ENCODE measurements around the gene MTHFD1L.
A peak's percentile ranks its signal among the peaks of the same experiment; 100 is the strongest.

Gene MTHFD1L

GRCh38 chr6:151044465-151045441 is 179.3 kb downstream of the MTHFD1L start:
- H3K27ac ChIP-seq: peak overlapping the region; percentile 74
- TF ChIP-seq, protein P1, sequence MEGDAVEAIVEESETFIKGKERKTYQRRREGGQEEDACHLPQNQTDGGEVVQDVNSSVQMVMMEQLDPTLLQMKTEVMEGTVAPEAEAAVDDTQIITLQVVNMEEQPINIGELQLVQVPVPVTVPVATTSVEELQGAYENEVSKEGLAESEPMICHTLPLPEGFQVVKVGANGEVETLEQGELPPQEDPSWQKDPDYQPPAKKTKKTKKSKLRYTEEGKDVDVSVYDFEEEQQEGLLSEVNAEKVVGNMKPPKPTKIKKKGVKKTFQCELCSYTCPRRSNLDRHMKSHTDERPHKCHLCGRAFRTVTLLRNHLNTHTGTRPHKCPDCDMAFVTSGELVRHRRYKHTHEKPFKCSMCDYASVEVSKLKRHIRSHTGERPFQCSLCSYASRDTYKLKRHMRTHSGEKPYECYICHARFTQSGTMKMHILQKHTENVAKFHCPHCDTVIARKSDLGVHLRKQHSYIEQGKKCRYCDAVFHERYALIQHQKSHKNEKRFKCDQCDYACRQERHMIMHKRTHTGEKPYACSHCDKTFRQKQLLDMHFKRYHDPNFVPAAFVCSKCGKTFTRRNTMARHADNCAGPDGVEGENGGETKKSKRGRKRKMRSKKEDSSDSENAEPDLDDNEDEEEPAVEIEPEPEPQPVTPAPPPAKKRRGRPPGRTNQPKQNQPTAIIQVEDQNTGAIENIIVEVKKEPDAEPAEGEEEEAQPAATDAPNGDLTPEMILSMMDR (conservative IDR thresholded peaks at IDR 0.05): no peak
- no peak for TF ChIP-seq ZFX (IDR thresholded peaks at IDR 0.05)

DNA sequence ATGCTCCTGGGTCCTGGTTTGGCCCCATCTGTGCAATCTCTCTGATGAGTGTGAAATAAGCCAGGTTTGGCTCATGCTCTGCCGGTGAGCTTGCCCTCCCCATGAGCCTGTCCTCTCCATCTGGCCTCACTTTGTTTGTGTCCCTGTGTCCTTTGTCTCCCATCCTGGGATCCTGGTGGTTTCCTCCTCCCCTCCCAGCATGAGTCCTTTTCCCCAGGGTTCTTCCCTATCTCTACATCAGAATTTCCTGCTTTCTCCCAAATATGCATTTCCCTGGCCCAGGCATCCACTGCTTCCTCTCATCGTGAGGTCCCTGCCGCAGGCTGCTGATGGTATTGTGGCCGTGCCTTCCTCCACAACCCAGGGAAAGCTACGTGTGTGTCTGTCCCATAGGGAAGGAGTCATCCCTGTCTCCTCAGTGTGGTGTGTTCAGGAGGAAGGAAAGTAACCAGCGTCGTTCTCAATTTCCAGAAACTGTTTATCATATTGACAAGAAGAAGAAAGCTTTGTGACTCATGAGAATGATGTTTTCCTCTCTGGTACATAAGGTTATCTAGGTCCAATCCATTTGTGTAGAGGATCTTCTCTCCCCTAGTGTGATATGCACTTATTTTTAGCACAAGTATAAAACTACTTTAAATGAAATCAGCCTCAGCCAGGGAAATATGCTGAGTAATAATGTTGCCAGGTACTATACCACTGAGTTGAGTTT is 180.2 kb downstream of the MTHFD1L start:
- H3K27ac ChIP-seq: peak overlapping the region; percentile 74

DNA sequence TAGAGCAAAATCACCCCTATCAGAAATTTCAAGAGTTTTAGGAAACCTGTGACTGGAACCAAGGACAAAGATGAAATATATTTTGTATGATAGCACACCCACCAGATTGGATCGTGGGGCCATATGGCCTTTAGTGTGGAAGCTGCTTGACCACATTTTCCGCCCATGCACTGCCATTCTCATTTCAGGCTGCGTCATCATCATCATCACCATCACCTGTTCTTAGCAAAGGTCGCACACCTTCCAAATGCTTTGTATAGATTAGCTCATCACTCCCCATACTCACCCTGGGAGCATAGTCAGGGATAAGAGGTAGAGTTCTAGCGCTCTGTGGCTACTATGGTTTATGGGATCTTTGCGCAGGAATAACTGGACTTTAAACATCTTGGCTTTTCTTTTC is 185.7 kb downstream of the MTHFD1L start:
- TF ChIP-seq, protein P1 (conservative IDR thresholded peaks at IDR 0.05): no peak
- TF ChIP-seq ZFX (IDR thresholded peaks at IDR 0.05): no peak
- no peak overlapping the region for H3K27ac ChIP-seq

- TF ChIP-seq, protein P1 (conservative IDR thresholded peaks at IDR 0.05): no peak
- no peak for TF ChIP-seq ZFX (IDR thresholded peaks at IDR 0.05)
Measured at GRCh38 chr6:151052021-151052646, 186.6 kb downstream of the MTHFD1L start.

GRCh38 chr6:151054306-151054705 is 188.8 kb downstream of the MTHFD1L start:
- no peak for TF ChIP-seq ZFX (IDR thresholded peaks at IDR 0.05)
- TF ChIP-seq, protein P1 (conservative IDR thresholded peaks at IDR 0.05): no peak
- no peak overlapping the region for H3K27ac ChIP-seq

More at GRCh38 chr6:151052021-151052646, 186.6 kb downstream of the MTHFD1L start:
- peak overlapping the region; percentile 17 for H3K27ac ChIP-seq

GRCh38 chr6:151056230-151056907 is 190.9 kb downstream of the MTHFD1L start:
- TF ChIP-seq ZFX (IDR thresholded peaks at IDR 0.05): no peak
- TF ChIP-seq, protein P1 (conservative IDR thresholded peaks at IDR 0.05): no peak
- H3K27ac ChIP-seq: peak overlapping the region; percentile 76

DNA sequence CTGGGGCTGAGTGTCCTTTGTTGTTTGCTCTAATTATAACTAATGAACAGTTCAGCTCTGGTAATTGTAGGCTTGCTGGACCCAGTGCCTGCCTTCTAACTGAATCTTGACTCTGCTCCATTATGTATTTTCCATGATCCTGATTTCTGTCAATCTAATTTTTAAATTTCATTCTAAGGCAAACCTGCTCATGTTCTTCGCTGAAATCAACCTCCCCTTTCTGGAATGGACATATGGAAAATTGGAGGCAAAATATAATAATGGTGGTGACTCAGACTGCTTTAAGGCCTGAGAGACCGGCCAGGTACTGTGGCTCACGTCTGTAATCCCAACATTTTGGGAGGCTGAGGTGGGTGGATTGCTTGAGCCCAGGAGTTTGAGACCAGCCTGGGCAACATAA is 191.6 kb downstream of the MTHFD1L start:
- H3K27ac ChIP-seq: peak overlapping the region; percentile 76
- TF ChIP-seq, protein P1 (conservative IDR thresholded peaks at IDR 0.05): no peak
- no peak for TF ChIP-seq ZFX (IDR thresholded peaks at IDR 0.05)

All from C4-2B (cell line).